ENCODE data around the gene ZNF32. TPM values are rescaled to one million over a fixed set of nuclear protein-coding genes. Genes with fewer than 3 reads are reported as not detected.

Gene ZNF32
- total and polyA plus RNA-seq, 2 experiments from 2014 or later, result 15.8 to 26.1 TPM

GRCh38 chr10:43622038-43622437, 26.6 kb downstream of the ZNF32 start:
- H3K27me3 Mint-ChIP-seq (ENCODE audit: insufficient read depth, low read depth, poor library complexity), result no peaks in the 10 kb centered on the region
- no peak for ATAC-seq

More at GRCh38 chr10:43622038-43622437, 26.6 kb downstream of the ZNF32 start:
- Mint-ChIP-seq H3K4me1 (no peaks in the 10 kb centered on the region), H3K36me3 (ENCODE audit: low read depth) (peaks cover 35% of the 10 kb centered on the region), H3K4me3 (no peak overlapping the region), H3K27ac (no peak overlapping the region), H3K9me3 (peaks cover 52% of the 10 kb centered on the region)
- Histone ChIP-seq H3F3A (replicated peaks; ENCODE audit: low read depth) (no peaks in the 10 kb centered on the region), H3K36me3 (ENCODE audit: insufficient read depth) (peaks cover 11% of the 10 kb centered on the region), H3K27me3 (ENCODE audit: insufficient read depth) (no peaks in the 10 kb centered on the region), H3K4me1 (ENCODE audit: insufficient read depth) (no peaks in the 10 kb centered on the region), H3K4me3 (no peak overlapping the region), H2AFZ (no peak overlapping the region), H3K4me2 (no peak overlapping the region), H3K27ac (ENCODE audit: low read depth) (no peak overlapping the region), H3K9me2 (ENCODE audit: insufficient read depth) (peaks cover 11% of the 10 kb centered on the region; the same call in 1 of the 2 replicates), H3K79me2 (replicated peaks; ENCODE audit: insufficient read depth) (no peaks in the 10 kb centered on the region), H4K20me1 (replicated peaks; ENCODE audit: insufficient read depth) (no peaks in the 10 kb centered on the region)
- TF ChIP-seq ZNF462 (CRISPR knock-in tag; IDR thresholded peaks at IDR 0.05), result no peak
- no peak for TF ChIP-seq CTCF (conservative IDR thresholded peaks at IDR 0.05; ENCODE audit: low read depth in 2 of 2)
- TF ChIP-seq NANOG (IDR thresholded peaks at IDR 0.05; ENCODE audit: borderline replicate concordance), result no peak
- TF ChIP-seq STAT1 (IDR thresholded peaks at IDR 0.05; ENCODE audit: unreplicated experiment), result no peak
- no peak for TF ChIP-seq ZNF114 (CRISPR knock-in tag; IDR thresholded peaks at IDR 0.05)
- no peak for TF ChIP-seq ZNF331 (CRISPR knock-in tag; IDR thresholded peaks at IDR 0.05; ENCODE audit: low read depth)
- TF ChIP-seq CREB1 (CRISPR knock-in tag; IDR thresholded peaks at IDR 0.05; ENCODE audit: low read depth), result no peak
- no peak for TF ChIP-seq EZH2phosphoT487 (IDR thresholded peaks at IDR 0.05; ENCODE audit: unreplicated experiment)
- no peak for TF ChIP-seq ETS1 (IDR thresholded peaks at IDR 0.05)
- no peak for TF ChIP-seq EZH2 (IDR thresholded peaks at IDR 0.05; ENCODE audit: low read depth, unreplicated experiment)
- TF ChIP-seq REST (IDR thresholded peaks at IDR 0.05; ENCODE audit: unreplicated experiment), result no peak
- DNase-seq (ENCODE audit: low spot score), result no peak
